HG03196 (cell line): ENCODE data around the gene AGFG2.
"Not testable (repeated sequence)": the region's sequence is repeated elsewhere in the genome, so short reads cannot be mapped to it uniquely, and the experiment has no call there.

Experiments
- ATAC-seq: cut with Tn5 transposase; IDR thresholded peaks from one replicate; pipeline ENCODE4 v1.9.1; 2021; ENCODE audit not compliant: unreplicated experiment

The AGFG2 gene

DNA sequence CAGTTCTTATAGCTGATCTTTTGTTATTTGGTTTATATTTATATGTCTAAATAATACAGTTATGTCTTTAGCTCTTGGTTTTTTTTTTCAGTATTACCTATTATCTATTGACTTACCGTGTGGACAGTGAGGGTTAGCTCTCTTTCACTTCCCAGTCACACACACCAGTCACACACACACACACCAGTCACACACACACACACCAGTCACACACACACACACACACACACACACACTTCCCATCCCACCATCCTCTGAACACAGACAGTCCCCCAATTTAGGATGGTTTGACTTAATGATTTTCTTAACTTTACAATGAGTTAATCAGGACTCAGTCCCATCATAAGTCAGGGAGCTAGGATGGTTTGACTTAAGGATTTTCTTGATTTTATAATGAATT lies 18.9 kb upstream of the AGFG2 start:
- no peak for ATAC-seq

DNA sequence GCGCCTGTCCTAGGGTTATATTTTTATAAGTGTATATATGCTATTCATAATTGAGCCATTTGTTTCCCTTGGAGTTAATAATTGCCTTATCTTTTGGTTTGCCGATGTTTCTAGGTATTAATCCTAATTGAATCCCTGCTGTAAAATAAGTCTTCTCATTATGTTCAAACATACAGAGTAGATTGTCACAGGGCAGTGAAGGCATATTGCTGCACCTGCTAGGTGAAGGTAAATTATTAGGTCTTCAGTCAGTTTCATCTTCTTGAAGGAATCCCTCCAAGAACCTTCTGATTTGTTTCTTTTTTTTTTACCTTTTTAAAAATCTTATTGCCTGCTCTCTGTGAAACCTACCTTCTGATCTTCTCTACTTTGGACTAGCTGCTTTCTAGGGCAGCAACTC lies 17.9 kb upstream of the AGFG2 start:
- ATAC-seq = no peak

DNA sequence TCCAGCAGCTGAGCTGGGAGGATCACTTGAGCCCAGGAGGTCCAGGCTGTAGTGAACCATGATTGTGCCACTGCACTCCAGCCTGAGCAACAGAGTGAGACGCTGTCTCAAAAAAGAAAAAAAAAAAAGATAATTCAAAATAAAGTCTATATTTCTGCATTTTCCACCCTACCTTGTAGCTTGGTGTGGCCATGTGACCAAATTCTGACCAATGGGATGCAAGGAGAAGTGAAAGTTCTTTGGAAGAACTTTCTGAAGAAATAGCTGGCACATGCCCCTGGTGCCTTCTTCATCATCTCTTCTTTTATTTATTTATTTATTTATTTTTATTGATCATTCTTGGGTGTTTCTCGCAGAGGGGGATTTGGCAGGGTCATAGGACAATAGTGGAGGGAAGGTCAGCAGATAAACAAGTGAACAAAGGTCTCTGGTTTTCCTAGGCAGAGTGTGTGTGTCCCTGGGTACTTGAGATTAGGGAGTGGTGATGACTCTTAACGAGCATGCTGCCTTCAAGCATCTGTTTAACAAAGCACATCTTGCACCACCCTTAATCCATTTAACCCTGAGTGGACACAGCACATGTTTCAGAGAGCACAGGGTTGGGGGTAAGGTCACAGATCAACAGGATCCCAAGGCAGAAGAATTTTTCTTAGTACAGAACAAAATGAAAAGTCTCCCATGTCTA lies 17.0 kb upstream of the AGFG2 start:
- ATAC-seq = not testable (repeated sequence)

DNA sequence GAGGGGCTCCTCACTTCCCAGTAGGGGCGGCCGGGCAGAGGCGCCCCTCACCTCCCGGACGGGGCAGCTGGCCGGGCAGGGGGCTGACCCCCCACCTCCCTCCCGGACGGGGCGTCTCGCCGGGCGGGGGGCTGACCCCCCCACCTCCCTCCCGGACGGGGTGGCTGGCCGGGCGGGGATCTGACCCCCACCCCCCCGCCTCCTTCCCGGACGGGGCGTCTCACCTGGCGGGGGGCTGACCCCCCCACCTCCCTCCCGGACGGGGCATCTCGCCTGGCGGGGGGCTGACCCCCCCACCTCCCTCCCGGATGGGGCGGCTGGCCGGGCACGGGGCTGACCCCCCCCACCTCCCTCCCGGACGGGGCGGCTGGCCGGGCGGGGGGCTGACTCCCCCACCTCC lies 15.8 kb upstream of the AGFG2 start:
- ATAC-seq = not testable (repeated sequence)

DNA sequence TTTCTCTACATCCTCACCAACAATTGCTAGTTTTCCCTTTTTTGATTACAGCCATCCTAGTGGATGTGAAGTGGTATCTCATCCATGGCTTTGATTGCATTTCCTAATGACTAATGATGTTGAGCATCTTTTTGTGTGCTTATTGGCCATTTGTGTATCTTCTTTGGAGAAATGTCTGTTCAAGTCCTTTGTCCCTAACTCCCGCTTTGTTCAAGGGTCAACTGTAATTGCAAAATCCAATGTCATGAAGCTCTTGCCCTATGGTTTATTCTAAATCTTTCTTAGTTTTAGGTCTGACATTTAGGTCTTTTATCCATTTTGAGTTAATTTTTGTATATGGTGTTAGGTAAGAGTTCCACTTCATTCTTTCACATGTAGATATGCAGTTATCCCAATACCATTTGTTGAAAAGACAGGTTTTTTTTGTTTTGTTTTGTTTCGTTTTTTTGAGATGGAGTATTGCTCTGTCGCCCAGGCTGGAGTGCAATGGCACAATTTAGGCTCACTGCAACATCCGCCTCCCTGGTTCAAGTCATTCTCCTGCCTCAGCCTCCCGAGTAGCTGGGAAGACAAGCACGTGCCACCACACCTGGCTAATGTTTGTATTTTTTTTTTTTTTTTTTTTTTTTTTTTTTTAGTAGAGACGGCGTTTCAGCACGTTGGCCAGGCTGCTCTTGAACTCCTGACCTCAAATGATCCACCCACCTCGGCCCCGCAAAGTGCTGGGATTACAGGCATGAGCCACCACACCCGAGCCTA lies 10.7 kb upstream of the AGFG2 start:
- ATAC-seq = not testable (repeated sequence)

DNA sequence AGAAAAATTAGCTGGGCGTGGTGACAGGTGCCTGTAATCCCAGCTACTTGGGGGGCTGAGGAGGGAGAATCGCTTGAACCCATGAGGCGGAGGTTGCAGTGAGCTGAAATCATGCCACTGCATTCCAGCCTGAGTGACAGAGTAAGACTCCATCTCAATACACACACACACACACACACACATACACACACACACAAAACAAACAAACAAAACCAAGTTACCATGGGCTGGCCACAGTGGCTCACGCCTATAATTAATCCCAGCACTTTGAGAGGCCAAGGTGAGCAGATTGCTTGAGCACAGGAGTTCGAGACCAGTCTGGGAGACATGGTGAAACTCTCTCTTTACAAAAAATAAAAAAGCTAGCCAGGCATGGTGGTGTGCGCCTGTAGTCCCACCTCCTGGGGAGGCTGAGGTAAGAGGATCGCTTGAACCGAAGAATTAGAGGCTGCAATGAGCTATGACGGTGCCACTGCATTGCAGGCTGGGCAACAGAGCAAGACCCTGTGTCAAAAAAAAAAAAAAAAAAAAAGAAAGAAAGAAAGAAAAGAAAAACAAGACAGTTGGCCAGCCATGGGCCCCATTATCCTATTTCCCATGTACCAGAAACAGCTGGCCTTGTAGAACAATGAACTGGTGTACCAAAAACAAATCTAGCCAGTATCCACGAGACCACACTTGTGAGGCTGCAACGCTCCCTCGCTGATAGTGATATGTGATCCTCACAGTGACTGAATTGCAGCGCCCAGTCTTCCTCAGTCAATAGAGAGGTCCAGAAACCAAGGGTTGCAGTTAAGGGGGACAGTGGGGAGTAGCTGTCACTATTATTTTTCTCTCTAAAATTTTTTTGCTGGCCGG lies 6.6 kb upstream of the AGFG2 start:
- ATAC-seq = no peak

DNA sequence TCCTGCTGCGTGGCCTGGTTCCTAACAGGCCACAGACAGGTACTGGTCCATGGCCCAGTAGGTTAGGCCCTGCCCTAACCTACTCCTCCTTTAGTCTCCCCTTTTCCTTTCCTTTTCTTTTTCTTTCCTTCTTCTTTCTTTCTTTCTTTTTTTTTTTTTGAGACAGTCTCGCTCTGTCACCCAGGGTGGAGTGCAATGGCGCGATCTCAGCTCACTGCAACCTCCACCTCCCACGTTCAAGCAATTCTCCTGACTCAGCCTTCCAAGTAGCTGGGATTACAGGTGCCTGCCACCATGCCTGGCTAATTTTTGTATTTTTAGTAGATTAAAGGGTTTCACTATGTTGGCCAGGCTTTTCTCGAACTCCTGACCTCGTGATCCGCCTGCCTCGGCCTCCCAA lies 3.0 kb upstream of the AGFG2 start:
- ATAC-seq = not testable (repeated sequence)

DNA sequence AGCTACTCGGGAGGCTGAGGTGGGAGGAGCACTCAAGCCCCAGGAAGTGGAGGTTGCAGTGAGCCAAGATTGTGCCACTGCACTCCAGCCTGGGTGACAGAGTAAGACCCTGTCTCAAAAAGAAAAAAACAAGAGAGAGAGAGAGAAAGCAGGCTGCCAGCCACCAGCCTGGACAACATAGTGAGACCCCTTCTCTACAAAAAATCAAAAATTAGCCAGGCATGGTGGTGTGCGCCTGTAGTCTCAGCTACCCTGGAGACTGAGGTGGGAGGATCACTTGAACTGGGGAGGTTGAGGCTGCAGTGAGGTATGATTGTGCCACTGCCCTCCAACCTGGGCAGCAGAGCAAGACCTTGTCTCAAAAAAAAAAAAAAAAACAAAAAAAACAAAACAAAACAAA lies 2.3 kb upstream of the AGFG2 start:
- ATAC-seq = not testable (repeated sequence)

DNA sequence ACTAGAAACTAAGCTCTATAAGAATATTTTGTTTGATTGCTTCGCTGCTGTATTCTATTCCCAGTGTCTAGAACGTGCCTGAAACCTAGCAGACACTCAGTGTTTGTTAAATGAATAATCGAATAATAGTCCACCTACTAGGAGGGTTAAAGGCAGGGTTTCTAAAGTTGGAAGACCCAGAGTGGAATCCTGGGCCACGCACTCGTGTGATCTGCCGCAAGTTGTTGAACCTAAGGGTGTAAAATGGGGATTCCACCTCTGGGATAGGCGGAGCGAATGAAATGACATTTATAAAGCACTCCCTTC lies 702 bp upstream of the AGFG2 start:
- no peak for ATAC-seq

DNA sequence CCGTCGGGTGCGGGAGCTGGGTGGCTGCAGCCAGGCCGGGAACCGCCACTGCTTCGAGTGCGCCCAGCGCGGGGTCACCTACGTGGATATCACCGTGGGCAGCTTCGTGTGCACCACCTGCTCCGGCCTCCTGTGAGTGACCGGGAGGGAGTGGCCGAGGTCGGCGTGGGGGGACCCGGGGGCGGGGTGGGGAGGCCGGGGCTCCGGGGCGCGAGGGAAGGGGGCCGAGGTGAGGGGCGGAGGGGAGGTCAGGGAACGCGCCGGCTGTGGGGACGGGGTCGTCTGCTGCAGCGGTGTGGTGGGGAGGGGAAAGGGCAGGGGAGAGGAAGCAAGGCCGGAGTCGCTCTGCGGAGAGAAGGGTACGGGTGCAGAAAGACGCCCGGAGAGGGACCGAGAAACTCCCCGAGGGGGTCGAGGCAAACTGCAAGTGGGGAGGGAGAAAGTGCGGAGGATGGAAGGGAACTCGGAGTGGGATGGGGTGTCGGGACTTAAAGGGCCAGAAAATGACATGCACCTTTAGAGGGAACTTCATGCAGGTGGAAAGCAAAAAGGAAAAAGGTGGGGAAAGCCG lies 518 bp downstream of the AGFG2 start:
- ATAC-seq = no peak

DNA sequence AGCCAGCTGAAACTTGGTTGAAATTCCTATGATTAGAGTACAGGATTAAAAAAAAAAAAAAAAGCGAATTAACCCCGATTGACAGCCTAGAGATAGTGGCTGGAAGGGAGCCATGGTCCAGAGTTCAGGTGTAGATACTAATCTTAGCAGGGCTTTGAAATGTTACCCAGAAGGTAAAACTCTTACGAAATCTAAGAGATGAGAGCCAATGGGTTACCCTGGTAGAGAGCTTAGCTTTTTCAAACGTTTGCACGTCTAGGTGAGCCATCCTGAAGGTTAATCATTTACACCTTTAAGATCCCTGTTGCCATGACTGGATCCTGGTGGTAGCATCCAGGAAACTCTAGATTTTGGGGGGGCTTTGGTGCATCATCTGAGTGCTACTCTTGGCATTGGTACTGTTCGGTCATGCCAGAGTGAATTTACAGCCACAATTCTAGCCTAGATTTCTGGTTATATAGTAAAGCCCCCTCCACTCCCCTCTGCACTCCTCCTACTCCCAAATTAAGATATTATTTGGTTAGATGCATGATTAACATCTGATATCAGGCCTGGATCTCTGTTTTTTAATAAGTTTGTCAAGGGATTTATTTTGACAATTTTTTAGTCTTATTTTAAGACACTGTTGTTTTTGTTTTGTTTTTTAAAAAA lies 1.2 kb downstream of the AGFG2 start:
- ATAC-seq = no peak

DNA sequence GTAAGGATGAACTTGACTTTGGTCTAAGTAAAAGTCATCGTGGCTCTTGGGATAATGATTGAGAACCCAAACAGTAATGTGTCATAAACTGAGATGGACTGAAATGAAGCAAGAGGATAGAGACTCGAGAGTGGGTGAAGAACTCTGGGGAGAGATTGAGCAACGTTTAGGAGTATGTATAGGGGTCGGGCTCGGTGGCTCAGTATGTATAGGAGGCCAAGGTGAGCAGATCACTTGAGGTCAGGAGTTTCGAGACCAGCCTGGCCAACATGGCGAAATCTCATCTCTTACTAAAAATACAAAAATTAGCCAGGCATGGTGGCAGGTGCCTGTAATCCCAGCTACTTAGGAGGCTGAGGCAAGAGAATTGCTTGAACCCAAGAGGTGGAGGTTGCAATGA lies 2.3 kb downstream of the AGFG2 start:
- not testable (repeated sequence) for ATAC-seq

DNA sequence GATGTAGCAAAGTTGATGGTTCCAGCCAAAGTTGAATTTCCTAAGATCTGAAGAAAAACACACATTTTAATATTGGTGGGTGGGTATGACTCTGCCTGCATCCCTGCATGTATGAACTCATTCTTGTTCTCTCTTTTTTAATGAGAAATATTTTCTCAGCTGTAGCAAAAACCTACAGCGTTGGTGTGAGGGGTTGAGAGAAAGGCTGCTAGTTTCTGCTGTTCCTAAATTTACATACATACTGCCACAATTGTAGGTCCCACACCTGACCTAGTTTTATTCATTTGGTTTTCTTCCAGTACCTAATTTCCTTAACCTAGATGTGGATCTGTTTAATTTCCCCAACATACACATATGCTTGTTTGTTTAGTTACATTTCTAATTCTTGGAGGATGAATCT lies 4.6 kb downstream of the AGFG2 start:
- no peak for ATAC-seq

DNA sequence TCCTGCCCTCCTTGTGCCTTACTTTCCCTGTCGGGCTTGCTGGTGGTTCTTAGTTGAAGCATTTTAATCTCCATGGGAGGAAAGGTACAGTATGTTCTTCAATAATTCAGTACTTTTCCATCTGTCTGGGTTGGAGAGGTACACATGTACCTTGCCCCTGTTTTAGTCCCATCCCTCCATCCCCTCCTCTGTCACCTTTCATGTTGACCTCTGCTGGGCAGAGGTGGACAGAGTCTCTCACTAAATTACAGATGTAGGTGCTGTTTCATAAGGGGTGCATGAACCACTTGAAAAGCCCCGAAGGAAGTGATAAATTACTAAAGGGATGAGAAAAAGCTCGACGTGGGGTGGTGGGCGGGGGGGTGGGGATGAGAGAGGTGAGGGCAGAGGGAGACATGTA lies 5.4 kb downstream of the AGFG2 start:
- ATAC-seq = no peak

DNA sequence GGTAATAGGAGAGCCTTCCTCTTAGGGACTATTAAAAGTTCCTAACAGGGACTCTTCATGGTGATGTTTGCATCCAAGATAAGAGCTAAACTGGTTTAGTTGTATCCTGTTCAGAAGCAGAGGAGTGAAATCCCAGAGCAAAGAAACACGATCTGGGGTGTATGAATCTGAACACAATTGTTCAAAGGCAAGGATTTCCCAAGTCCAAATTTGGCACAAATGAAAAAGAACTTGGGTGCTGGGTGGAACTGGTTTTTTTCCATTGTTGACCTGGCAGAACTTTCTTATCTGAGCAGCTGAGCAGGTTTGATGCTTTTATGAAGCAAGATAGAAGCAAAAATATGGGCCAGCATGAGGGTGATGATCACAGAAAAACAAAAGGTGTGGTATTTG lies 6.0 kb downstream of the AGFG2 start:
- ATAC-seq = no peak

DNA sequence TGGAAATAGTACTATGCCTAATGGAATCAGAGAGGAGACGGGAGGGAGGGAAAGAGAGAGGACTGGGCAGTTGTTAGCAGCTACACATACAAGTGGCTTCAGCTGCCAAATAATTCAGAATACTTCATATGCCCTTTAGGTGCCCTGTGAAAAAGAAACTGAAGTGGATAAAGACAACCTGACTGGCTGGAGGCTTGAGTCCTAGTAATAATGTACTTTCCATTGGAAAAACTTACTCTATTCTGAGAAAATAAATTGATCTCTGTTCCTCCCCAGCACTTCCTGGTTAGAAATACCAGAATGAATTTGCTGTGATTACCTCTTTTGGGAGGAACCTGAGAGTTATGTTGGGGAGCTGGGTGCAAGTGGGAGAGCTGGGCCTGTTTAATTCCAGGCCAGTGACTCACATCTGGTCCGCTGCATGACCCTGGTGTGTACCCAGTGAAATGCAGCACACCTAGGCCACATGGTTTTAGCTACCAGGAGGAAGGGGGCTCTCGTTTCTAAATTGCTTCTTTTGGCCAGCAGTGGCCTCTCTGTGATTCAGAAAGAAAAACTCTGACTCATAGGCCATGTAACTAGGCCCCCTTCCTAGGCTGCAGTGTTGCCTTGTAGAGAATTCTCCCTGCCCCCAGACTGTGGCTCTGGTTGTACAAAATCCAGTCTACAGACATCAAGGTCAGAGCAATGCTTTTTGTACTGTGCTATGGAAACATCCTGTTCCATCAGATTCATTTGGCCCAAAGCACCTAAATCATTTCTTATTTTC lies 6.5 kb downstream of the AGFG2 start:
- peak; percentile 48 for ATAC-seq

DNA sequence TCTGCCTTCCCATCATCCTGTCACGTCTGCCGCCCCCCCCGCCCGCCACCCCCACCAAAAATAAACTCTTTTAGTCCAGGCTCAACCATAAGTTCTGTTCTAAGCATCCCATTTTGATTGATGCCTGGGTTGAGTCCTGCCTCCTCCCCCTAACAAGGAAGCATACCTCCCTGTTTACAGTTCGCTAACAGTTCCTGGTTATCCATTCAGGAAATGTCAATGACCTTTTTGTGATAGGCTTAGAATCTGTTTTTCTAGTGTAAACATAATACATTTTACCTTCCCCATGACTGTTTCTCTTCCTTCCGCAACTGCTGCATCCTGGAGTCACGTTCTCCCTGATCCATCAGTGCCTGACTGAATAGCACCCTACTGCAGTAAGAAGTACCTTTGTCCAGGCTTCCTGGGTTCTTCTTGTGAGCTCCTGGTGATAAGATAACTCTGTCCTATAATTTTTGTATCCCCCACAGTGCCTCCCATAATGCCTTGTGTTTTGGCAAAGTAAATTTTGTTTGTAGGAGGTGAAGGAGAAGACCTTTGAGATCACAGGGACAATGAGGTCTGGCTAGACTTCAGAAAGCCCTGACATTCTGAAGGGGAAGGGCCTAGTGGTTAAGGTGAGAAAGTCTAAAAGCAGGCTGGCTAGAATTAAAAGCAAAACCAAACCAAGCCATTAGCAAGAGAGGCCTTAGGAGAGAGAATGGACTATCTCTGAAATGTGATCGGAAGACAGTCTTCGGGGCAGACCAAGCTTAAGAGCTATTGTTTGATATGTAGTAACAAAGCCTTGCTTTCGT lies 7.3 kb downstream of the AGFG2 start:
- ATAC-seq = no peak

DNA sequence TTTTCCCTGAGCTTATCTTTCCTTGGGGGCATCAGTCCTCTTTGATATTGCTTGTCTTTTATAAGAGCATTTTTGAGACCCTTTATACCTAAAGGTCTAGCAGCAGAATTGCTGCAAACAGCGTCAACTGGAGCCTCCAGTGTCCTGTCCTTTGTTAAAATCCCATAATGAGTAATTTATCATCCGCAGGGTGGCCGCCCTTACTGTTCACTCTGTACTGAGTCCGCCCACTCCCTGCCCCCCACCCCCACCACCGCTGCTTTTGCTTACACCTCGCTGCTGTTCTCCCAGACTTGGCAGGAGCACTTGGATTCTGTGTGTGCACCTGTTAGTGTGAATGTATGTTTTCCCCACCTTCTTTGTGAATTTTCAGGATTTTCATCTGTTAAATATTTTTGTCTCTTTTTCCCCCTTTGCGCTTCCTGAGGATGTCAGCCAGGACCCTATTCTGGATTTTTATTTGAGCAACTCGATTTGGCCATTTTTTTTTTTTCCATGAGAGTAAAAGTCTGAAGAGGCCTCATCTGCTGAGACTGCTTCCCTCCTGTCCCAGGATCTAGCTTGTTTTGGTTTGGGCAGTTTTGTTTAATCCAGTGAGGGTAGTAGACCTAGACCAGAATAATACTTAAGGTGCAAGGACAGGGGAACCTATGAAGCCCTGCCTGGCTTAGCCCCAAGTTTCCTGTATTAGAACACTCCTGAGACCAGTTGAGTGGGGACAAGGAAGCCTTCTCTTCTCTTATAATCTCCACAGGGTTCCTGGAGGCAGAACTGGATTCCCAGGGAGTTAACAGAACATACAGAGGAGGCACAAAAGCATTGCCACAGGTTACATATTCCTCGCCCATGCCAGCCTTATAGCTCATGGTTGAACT lies 8.2 kb downstream of the AGFG2 start:
- ATAC-seq = no peak

DNA sequence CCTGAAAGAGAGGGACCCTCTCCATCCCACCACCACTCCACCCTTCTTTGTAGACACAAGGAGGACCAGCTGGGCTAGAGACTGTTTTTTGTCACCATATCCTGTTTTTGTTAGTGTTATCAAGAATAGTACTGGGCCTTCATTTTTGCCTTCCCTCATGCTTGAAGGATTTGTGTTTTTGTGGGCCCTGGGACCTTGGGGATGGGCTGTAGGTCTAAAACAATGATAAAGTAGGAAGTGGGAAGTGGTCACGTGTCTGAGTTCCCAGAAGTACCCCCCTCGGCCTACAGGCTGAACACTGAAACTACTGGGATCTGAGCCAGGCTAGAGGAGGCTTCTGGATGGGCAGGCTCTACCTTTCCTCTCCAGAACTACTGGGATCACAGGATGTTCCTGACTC lies 8.9 kb downstream of the AGFG2 start:
- ATAC-seq = no peak
